ENCODE data around the gene CALN1.

CALN1 gene

DNA sequence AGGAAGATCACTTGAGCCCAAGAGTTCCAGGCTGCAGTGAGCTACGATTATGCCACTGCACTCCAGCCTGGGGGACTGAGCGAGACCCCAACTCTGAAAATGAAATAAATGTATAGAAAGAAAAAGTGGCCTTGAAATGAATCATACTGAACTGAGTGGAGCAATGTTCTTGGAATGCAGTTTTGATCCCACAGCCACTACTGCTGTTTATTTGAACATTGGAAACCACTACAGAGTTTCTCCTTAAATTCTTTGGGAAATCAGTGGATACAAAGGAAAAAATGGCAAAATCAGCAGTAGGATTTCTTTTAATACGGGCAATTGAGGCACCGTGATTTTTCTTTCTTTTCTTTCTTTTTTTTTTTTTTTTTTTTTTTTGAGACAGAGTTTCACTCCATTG, 642.8 kb downstream of the CALN1 start:
- H3K4me1 ChIP-seq (ENCODE audit: control insufficient read depth, insufficient read depth, low read length) = no peaks in the 10 kb centered on the region
- no peak for TF ChIP-seq ZNF114 (tag by site-specific recombination; IDR thresholded peaks at IDR 0.05)
- TF ChIP-seq ZBTB1 (tag by site-specific recombination; IDR thresholded peaks at IDR 0.05) = no peak
- no peak for TF ChIP-seq ZNF354C (tag by site-specific recombination; IDR thresholded peaks at IDR 0.05; ENCODE audit: borderline replicate concordance, low read depth)
- TF ChIP-seq ZNF571 (tag by site-specific recombination; IDR thresholded peaks at IDR 0.05) = no peak
- TF ChIP-seq, protein P1, sequence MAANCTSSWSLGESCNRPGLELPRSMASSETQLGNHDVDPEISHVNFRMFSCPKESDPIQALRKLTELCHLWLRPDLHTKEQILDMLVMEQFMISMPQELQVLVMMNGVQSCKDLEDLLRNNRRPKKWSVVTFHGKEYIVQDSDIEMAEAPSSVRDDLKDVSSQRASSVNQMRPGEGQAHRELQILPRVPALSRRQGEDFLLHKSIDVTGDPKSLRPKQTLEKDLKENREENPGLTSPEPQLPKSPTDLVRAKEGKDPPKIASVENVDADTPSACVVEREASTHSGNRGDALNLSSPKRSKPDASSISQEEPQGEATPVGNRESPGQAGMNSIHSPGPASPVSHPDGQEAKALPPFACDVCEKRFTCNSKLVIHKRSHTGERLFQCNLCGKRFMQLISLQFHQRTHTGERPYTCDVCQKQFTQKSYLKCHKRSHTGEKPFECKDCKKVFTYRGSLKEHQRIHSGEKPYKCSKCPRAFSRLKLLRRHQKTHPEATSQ (tag by site-specific recombination; IDR thresholded peaks at IDR 0.05) = no peak
- TF ChIP-seq, protein P2, sequence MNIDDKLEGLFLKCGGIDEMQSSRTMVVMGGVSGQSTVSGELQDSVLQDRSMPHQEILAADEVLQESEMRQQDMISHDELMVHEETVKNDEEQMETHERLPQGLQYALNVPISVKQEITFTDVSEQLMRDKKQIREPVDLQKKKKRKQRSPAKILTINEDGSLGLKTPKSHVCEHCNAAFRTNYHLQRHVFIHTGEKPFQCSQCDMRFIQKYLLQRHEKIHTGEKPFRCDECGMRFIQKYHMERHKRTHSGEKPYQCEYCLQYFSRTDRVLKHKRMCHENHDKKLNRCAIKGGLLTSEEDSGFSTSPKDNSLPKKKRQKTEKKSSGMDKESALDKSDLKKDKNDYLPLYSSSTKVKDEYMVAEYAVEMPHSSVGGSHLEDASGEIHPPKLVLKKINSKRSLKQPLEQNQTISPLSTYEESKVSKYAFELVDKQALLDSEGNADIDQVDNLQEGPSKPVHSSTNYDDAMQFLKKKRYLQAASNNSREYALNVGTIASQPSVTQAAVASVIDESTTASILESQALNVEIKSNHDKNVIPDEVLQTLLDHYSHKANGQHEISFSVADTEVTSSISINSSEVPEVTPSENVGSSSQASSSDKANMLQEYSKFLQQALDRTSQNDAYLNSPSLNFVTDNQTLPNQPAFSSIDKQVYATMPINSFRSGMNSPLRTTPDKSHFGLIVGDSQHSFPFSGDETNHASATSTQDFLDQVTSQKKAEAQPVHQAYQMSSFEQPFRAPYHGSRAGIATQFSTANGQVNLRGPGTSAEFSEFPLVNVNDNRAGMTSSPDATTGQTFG (tag by site-specific recombination; IDR thresholded peaks at IDR 0.05; ENCODE audit: borderline replicate concordance) = no peak
- no peak for TF ChIP-seq ZNF37A (tag by site-specific recombination; IDR thresholded peaks at IDR 0.05)
- no peak overlapping the region for H3K27ac ChIP-seq (ENCODE audit: extremely low read depth, low read depth, low read length)
- POLR2A ChIA-PET = no interaction called here
- CTCF ChIA-PET = no interaction called here
- no peaks in the 10 kb centered on the region for H3K36me3 ChIP-seq (ENCODE audit: control insufficient read depth in 2 of 2, insufficient read depth in 1 of 2, low read length in 2 of 2)
- H3K4me3 ChIP-seq (ENCODE audit: low read depth, low read length) = no peak overlapping the region
- no peaks in the 10 kb centered on the region for H3K9me3 ChIP-seq (ENCODE audit: control insufficient read depth, insufficient read depth, low read depth, low read length)

DNA sequence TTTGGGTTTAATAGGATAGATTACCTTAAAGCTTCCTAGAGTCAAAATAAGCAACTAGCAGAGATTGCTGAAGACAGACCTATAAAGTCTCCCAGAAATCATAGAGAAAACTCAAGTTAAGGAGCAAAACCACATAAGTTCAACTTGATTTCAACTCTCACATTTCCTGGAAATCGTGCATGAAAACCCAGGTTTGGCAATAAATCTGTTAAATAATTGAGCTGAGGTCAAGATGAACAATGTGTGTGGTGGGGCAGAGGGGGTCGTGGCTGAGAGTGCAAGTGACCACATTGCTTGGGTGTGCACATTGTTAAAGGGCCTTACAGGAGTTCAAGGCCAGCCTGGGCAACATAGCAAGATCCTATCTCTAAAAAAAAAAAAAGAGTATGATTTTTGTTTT, 643.7 kb downstream of the CALN1 start:
- Histone ChIP-seq H3K27ac (ENCODE audit: extremely low read depth, low read depth, low read length) (no peak overlapping the region), H3K4me3 (ENCODE audit: low read depth, low read length) (no peak overlapping the region), H3K36me3 (ENCODE audit: control insufficient read depth in 2 of 2, insufficient read depth in 1 of 2, low read length in 2 of 2) (no peaks in the 10 kb centered on the region), H3K9me3 (ENCODE audit: control insufficient read depth, insufficient read depth, low read depth, low read length) (no peaks in the 10 kb centered on the region), H3K4me1 (ENCODE audit: control insufficient read depth, insufficient read depth, low read length) (no peaks in the 10 kb centered on the region)
- TF ChIP-seq ZNF37A (tag by site-specific recombination; IDR thresholded peaks at IDR 0.05) (no peak), ZNF184 (tag by site-specific recombination; IDR thresholded peaks at IDR 0.05) (no peak), ZNF48 (tag by site-specific recombination; IDR thresholded peaks at IDR 0.05) (no peak), ZNF2 (tag by site-specific recombination; IDR thresholded peaks at IDR 0.05) (no peak), ZNF23 (tag by site-specific recombination; IDR thresholded peaks at IDR 0.05; ENCODE audit: borderline replicate concordance) (no peak), ZNF837 (tag by site-specific recombination; IDR thresholded peaks at IDR 0.05) (no peak), KLF8 (tag by site-specific recombination; IDR thresholded peaks at IDR 0.05) (no peak)
- TF ChIP-seq, protein P3, sequence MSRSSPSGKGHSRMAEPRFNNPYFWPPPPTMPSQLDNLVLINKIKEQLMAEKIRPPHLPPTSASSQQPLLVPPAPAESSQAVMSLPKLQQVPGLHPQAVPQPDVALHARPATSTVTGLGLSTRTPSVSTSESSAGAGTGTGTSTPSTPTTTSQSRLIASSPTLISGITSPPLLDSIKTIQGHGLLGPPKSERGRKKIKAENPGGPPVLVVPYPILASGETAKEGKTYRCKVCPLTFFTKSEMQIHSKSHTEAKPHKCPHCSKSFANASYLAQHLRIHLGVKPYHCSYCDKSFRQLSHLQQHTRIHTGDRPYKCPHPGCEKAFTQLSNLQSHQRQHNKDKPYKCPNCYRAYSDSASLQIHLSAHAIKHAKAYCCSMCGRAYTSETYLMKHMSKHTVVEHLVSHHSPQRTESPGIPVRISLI (tag by site-specific recombination; IDR thresholded peaks at IDR 0.05) = no peak
- TF ChIP-seq, protein P4, sequence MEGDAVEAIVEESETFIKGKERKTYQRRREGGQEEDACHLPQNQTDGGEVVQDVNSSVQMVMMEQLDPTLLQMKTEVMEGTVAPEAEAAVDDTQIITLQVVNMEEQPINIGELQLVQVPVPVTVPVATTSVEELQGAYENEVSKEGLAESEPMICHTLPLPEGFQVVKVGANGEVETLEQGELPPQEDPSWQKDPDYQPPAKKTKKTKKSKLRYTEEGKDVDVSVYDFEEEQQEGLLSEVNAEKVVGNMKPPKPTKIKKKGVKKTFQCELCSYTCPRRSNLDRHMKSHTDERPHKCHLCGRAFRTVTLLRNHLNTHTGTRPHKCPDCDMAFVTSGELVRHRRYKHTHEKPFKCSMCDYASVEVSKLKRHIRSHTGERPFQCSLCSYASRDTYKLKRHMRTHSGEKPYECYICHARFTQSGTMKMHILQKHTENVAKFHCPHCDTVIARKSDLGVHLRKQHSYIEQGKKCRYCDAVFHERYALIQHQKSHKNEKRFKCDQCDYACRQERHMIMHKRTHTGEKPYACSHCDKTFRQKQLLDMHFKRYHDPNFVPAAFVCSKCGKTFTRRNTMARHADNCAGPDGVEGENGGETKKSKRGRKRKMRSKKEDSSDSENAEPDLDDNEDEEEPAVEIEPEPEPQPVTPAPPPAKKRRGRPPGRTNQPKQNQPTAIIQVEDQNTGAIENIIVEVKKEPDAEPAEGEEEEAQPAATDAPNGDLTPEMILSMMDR (tag by site-specific recombination; IDR thresholded peaks at IDR 0.05) = no peak
- TF ChIP-seq, protein P1 (tag by site-specific recombination; IDR thresholded peaks at IDR 0.05) = no peak
- TF ChIP-seq, protein P5, sequence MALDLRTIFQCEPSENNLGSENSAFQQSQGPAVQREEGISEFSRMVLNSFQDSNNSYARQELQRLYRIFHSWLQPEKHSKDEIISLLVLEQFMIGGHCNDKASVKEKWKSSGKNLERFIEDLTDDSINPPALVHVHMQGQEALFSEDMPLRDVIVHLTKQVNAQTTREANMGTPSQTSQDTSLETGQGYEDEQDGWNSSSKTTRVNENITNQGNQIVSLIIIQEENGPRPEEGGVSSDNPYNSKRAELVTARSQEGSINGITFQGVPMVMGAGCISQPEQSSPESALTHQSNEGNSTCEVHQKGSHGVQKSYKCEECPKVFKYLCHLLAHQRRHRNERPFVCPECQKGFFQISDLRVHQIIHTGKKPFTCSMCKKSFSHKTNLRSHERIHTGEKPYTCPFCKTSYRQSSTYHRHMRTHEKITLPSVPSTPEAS (tag by site-specific recombination; IDR thresholded peaks at IDR 0.05) = no peak
- TF ChIP-seq, protein P6, sequence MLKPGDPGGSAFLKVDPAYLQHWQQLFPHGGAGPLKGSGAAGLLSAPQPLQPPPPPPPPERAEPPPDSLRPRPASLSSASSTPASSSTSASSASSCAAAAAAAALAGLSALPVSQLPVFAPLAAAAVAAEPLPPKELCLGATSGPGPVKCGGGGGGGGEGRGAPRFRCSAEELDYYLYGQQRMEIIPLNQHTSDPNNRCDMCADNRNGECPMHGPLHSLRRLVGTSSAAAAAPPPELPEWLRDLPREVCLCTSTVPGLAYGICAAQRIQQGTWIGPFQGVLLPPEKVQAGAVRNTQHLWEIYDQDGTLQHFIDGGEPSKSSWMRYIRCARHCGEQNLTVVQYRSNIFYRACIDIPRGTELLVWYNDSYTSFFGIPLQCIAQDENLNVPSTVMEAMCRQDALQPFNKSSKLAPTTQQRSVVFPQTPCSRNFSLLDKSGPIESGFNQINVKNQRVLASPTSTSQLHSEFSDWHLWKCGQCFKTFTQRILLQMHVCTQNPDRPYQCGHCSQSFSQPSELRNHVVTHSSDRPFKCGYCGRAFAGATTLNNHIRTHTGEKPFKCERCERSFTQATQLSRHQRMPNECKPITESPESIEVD (tag by site-specific recombination; IDR thresholded peaks at IDR 0.05) = no peak
- TF ChIP-seq, protein P7, sequence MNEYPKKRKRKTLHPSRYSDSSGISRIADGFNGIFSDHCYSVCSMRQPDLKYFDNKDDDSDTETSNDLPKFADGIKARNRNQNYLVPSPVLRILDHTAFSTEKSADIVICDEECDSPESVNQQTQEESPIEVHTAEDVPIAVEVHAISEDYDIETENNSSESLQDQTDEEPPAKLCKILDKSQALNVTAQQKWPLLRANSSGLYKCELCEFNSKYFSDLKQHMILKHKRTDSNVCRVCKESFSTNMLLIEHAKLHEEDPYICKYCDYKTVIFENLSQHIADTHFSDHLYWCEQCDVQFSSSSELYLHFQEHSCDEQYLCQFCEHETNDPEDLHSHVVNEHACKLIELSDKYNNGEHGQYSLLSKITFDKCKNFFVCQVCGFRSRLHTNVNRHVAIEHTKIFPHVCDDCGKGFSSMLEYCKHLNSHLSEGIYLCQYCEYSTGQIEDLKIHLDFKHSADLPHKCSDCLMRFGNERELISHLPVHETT (tag by site-specific recombination; IDR thresholded peaks at IDR 0.05) = no peak
- POLR2A ChIA-PET = no interaction called here
- CTCF ChIA-PET = no interaction called here
